Measurements from ENCODE around the gene NIN. TPM values are rescaled to one million over a fixed set of nuclear protein-coding genes. Genes with fewer than 3 reads are reported as not detected.

The NIN gene
- total RNA-seq, 1 donor from 2014 or later: 58.7 TPM

- no peak for DNase-seq (ENCODE audit: low spot score)
Measured at GRCh38 chr14:50762001-50762930, 68.7 kb downstream of the NIN start.

- no peak for DNase-seq (ENCODE audit: low spot score)
Measured at GRCh38 chr14:50759800-50760543, 71.0 kb downstream of the NIN start.

- DNase-seq (ENCODE audit: low spot score): no peak
Measured at GRCh38 chr14:50758945-50759344, 72.0 kb downstream of the NIN start.

GRCh38 chr14:50758305-50758704, 72.7 kb downstream of the NIN start:
- DNase-seq (ENCODE audit: low spot score): no peak

- no peak for DNase-seq (ENCODE audit: low spot score)
Measured at GRCh38 chr14:50757702-50758101, 73.3 kb downstream of the NIN start.

- no peak for DNase-seq (ENCODE audit: low spot score)
Measured at GRCh38 chr14:50756300-50756699, 74.7 kb downstream of the NIN start.

GRCh38 chr14:50750323-50750722, 80.6 kb downstream of the NIN start:
- DNase-seq (ENCODE audit: low spot score): no peak

- DNase-seq (ENCODE audit: low spot score): no peak
Measured at GRCh38 chr14:50745401-50746058, 85.4 kb downstream of the NIN start.

GRCh38 chr14:50744231-50744630, 86.7 kb downstream of the NIN start:
- no peak for DNase-seq (ENCODE audit: low spot score)

- no peak for DNase-seq (ENCODE audit: low spot score)
Measured at GRCh38 chr14:50741567-50741966, 89.4 kb downstream of the NIN start.

GRCh38 chr14:50740856-50741255, 90.1 kb downstream of the NIN start:
- no peak for DNase-seq (ENCODE audit: low spot score)

- no peak for DNase-seq (ENCODE audit: low spot score)
Measured at GRCh38 chr14:50739186-50739585, 91.8 kb downstream of the NIN start.

- no peak for DNase-seq (ENCODE audit: low spot score)
Measured at GRCh38 chr14:50736932-50737419, 94.0 kb downstream of the NIN start.

GRCh38 chr14:50734950-50735695, 95.8 kb downstream of the NIN start:
- DNase-seq (ENCODE audit: low spot score): peak; percentile 29

- DNase-seq (ENCODE audit: low spot score): no peak
Measured at GRCh38 chr14:50733494-50733893, 97.5 kb downstream of the NIN start.

GRCh38 chr14:50728836-50729235, 102.1 kb downstream of the NIN start:
- no peak for DNase-seq (ENCODE audit: low spot score)

- DNase-seq (ENCODE audit: low spot score): no peak
Measured at GRCh38 chr14:50726372-50727107, 104.4 kb downstream of the NIN start.

- no peak for DNase-seq (ENCODE audit: low spot score)
Measured at GRCh38 chr14:50725761-50726160, 105.2 kb downstream of the NIN start.

GRCh38 chr14:50719911-50720759, 110.8 kb downstream of the NIN start:
- peak; percentile 24 for DNase-seq (ENCODE audit: low spot score)

GRCh38 chr14:50718949-50719348, 112.0 kb downstream of the NIN start:
- DNase-seq (ENCODE audit: low spot score): no peak

Data from umbilical cord (tissue), 2 donors.